Measurements from ENCODE around the gene NDUFV2.

DNA sequence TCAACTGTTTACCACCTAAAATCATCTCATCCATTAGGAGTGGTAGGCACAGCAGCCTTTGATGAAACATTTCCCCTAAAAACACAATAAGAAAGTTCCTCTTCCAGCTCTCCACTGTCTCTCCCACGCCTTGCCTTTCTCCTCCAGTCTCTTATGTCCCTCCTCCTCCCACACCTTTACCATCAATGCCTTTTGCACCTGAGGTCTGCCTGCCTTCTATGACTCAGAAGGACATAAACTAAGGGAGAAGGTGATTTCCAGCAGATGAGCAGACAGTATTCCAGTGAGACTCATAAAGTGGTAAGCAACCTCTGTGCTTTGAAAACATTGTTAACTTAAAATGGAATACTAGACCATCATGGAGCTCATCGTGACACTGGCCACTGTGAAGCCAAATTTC is 34.2 kb upstream of the NDUFV2 start:
- TF ChIP-seq, protein P1, sequence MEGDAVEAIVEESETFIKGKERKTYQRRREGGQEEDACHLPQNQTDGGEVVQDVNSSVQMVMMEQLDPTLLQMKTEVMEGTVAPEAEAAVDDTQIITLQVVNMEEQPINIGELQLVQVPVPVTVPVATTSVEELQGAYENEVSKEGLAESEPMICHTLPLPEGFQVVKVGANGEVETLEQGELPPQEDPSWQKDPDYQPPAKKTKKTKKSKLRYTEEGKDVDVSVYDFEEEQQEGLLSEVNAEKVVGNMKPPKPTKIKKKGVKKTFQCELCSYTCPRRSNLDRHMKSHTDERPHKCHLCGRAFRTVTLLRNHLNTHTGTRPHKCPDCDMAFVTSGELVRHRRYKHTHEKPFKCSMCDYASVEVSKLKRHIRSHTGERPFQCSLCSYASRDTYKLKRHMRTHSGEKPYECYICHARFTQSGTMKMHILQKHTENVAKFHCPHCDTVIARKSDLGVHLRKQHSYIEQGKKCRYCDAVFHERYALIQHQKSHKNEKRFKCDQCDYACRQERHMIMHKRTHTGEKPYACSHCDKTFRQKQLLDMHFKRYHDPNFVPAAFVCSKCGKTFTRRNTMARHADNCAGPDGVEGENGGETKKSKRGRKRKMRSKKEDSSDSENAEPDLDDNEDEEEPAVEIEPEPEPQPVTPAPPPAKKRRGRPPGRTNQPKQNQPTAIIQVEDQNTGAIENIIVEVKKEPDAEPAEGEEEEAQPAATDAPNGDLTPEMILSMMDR (IDR thresholded peaks at IDR 0.05), result no peak
- TF ChIP-seq POLR2A (IDR thresholded peaks at IDR 0.05) (no peak), EP300 (IDR thresholded peaks at IDR 0.05) (no peak)

Measured in tibial nerve (tissue), 4 donors.